ENCODE data around the gene GPSM1. TPM values are rescaled to one million over a fixed set of nuclear protein-coding genes. Genes with fewer than 3 reads are reported as not detected.

The GPSM1 gene
- total and polyA plus RNA-seq, 11 donors, result 24.1 to 80.2 (median 31.7) TPM

- ATAC-seq (no peak), DNase-seq (no peak)
- H3K4me3 ChIP-seq, result no peak overlapping the region
- no peak overlapping the region for H3K27ac ChIP-seq
- TF ChIP-seq, protein P1, sequence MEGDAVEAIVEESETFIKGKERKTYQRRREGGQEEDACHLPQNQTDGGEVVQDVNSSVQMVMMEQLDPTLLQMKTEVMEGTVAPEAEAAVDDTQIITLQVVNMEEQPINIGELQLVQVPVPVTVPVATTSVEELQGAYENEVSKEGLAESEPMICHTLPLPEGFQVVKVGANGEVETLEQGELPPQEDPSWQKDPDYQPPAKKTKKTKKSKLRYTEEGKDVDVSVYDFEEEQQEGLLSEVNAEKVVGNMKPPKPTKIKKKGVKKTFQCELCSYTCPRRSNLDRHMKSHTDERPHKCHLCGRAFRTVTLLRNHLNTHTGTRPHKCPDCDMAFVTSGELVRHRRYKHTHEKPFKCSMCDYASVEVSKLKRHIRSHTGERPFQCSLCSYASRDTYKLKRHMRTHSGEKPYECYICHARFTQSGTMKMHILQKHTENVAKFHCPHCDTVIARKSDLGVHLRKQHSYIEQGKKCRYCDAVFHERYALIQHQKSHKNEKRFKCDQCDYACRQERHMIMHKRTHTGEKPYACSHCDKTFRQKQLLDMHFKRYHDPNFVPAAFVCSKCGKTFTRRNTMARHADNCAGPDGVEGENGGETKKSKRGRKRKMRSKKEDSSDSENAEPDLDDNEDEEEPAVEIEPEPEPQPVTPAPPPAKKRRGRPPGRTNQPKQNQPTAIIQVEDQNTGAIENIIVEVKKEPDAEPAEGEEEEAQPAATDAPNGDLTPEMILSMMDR (IDR thresholded peaks at IDR 0.05), result no peak
- no peak for TF ChIP-seq POLR2A (IDR thresholded peaks at IDR 0.05)
- H3K4me1 ChIP-seq, result peaks cover 0 to 16% (median 4%) of the 10 kb centered on the region in 12 donors
- intact Hi-C loops (cut with DNase I), result no loop called here
- peaks cover 0 to 4% (median 0%) of the 10 kb centered on the region in 9 donors for H3K36me3 ChIP-seq
- no peaks in the 10 kb centered on the region for H3K9me3 ChIP-seq
- WGBS, 4 donors, result 75 to 94% (median 86%) methylated on average over 1 to 13 of the region's 13 CpGs
- H3K27me3 ChIP-seq, result no peaks in the 10 kb centered on the region
Observed at GRCh38 chr9:136371533-136371880, 44.2 kb downstream of the GPSM1 start.

DNA sequence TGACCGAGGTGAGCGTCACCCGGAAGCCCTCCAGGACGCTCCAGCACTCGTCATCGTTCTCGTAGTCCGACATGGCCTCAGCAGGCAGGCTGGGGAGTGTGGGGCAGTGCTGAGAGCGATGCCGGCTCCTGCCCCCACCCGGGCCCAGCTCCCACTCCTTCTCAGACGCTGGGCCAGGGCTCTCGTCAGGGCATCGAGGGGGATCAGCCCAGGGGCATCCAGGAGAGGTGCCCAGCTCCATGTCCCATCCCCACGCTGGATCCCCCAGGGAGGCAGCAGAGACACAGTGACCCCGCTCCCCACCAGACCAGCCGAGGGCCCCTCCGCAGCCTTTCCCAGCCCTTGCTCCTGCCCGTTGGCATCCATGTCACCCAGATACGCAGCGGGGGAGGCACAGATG, 44.7 kb downstream of the GPSM1 start:
- Histone ChIP-seq H3K4me3 (peak overlapping the region in 1 of 12 donors; percentile 63), H3K9me3 (no peaks in the 10 kb centered on the region), H3K4me1 (peaks cover 0 to 19% (median 4%) of the 10 kb centered on the region in 12 donors), H3K36me3 (peaks cover 0 to 4% (median 0%) of the 10 kb centered on the region in 9 donors), H3K27me3 (no peaks in the 10 kb centered on the region), H3K27ac (peak overlapping the region in 1 of 12 donors; percentile 55)
- ATAC-seq (no peak), DNase-seq (no peak)
- intact Hi-C loops (cut with DNase I), result no loop called here
- TF ChIP-seq, protein P1 (IDR thresholded peaks at IDR 0.05), result no peak
- no peak for TF ChIP-seq POLR2A (IDR thresholded peaks at IDR 0.05)
- WGBS, 4 donors, result 89 to 90% (median 90%) methylated on average over 21 of the region's 21 CpGs

DNA sequence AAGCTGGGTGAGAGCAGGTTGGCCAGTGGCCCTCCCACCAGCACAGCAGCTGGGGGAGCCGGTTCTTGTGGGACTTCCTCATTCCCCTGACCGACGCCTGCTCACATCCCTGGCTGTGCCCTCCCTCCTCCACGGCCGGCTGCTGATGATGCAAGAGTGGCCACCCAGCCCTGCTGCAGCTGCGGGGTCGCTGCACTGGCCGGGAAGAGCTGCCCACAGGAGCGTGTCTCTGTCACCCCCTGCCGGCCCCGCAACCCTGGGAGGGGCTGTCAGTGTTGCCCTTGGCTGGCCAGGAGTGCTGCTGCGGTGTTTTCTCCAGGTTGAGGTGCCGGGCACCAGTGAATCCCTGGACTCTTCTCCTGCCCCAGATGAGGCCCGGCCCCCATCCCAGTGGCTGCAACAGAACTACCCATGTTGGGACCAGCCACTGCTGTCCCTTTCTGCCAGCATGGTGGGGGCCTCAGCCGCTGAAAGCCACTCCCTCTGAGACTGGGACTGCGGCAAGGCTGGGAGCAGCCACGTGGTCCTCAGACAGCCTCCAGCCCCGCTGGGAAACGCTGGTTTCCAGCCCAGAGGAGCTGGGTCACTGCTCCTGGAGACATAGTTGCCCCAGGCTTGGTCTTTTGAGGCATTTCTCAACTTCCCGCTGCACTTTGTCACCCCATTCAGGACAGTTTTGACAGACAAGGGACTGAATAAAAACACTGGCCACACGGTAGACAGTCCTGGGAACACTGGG, 45.4 kb downstream of the GPSM1 start:
- intact Hi-C loops (cut with DNase I), result no loop called here
- no peak for TF ChIP-seq POLR2A (IDR thresholded peaks at IDR 0.05)
- TF ChIP-seq, protein P1 (IDR thresholded peaks at IDR 0.05), result peak in 2 of 12 donors; percentile 14 to 15
- peaks cover 0 to 4% (median 0%) of the 10 kb centered on the region in 9 donors for H3K36me3 ChIP-seq
- H3K27ac ChIP-seq, result peak overlapping the region in 2 of 12 donors; percentile 46 to 77
- peak; percentile 60 to 85 (median 72) for DNase-seq
- peak overlapping the region in 9 of 12 donors; percentile 12 to 63 (median 33) for H3K4me3 ChIP-seq
- H3K4me1 ChIP-seq, result peaks cover 0 to 25% (median 4%) of the 10 kb centered on the region in 12 donors
- no peaks in the 10 kb centered on the region for H3K9me3 ChIP-seq
- no peaks in the 10 kb centered on the region for H3K27me3 ChIP-seq
- ATAC-seq, result peak in 3 of 4 donors; percentile 54 to 72 (median 64)
- WGBS, 4 donors, result 34 to 40% (median 38%) methylated on average over 9 to 21 of the region's 21 CpGs

DNA sequence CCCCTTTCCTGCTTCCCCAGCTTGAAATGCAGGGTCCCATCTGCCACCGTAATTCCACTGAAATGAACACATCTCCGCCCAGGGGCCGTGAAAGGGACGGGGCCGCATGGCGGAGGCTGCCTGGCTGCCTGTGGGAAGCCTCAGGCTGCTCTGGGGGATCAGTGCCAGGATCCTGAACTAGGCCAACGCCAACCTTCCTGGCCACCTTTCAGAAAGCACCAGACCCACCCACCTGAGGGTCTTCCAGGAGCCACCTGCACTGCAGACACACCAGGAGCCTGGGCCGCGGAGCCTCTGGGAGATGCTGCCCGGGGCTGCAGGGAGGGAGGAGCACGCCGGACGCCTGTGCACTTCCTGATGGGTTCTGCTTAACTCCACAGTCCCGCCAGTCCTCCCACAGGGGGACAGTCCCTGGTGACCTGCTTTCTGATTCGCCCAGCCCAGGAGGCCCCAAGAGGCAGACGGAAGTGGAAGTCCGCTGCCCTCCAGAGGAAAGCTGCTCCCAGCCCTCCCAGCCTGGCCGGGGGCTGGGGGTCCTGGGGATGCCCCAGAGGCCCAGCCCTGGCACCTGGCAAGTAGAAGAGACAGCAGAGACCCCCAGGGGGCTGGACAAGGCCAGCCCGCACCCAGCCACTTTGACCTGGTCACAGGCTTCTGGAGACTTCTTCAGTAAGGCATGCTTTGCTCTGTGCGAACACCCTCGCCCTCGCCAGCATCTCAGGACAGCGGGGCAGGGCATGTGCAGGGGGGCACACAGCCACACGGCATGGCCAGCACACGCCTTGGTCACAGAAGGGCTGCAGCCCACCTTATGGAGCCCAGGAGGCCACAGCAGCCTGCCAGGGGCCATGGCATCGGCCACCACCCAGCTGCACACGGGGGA, 46.2 kb downstream of the GPSM1 start, which contains the start of gene CARD9:
Gene CARD9, minus strand, starts transcription at position 370 of the 883 bp plus-strand sequence. CDS start 1,591 bp downstream, outside the sequence.
- peak; percentile 26 to 63 (median 38) for ATAC-seq
- peak within 1 kb of the TSS in 3 of 12 donors; percentile 29 to 77 (median 46) for H3K27ac ChIP-seq
- H3K9me3 ChIP-seq, result no peaks in the 10 kb centered on the region
- intact Hi-C loops (cut with DNase I), result no loop called here
- TF ChIP-seq, protein P1 (IDR thresholded peaks at IDR 0.05), result no peak
- no peak for TF ChIP-seq POLR2A (IDR thresholded peaks at IDR 0.05)
- DNase-seq, result peak in 1 of 5 donors; percentile 60
- H3K27me3 ChIP-seq, result no peaks in the 10 kb centered on the region
- 64 to 85% (median 74%) methylated on average over 9 to 27 of the region's 27 CpGs for WGBS, 4 donors
- H3K4me3 ChIP-seq, result peak within 1 kb of the TSS in 9 of 12 donors; percentile 12 to 63 (median 33)
- peaks cover 0 to 25% (median 4%) of the 10 kb centered on the region in 12 donors for H3K4me1 ChIP-seq
- H3K36me3 ChIP-seq, result peaks cover 0 to 6% (median 0%) of the 10 kb centered on the region in 9 donors
